Amniotic stem cell (primary cell): ENCODE results near the gene DLGAP4.

ENCODE experiments used
- DNase-seq: peaks from one replicate; lab custom pipeline; 2025; lab: John Stamatoyannopoulos, UW

Gene DLGAP4

DNA sequence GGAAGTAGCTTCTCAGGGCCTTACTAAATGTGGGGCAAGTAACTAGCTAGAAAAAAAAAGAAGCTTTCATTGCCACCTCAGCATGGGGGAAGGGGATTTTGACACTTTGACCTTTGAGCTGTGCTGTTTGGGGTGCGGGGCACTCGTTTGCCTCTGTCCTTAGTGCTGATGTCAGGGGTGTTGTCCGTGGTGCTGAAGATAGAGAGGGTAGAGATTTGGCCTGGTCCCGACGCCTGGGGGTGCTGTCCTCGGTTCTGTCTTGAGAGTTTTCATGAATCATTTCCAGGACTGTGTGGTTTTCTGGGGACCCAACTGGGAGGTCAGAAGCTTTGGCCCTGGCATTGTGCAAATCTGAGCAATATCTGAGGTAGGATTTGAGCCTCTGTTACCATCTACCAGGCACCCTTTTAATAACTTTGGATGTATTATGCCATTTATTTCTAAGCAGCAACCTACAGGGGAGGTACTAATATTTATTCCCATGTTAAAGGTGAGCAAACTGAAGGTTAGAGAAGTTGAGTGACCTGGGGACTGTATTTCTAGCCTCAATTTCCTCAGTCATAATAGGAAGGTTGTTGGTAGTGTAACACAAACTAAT lies 78.0 kb downstream of the DLGAP4 start:
- no peak for DNase-seq

DNA sequence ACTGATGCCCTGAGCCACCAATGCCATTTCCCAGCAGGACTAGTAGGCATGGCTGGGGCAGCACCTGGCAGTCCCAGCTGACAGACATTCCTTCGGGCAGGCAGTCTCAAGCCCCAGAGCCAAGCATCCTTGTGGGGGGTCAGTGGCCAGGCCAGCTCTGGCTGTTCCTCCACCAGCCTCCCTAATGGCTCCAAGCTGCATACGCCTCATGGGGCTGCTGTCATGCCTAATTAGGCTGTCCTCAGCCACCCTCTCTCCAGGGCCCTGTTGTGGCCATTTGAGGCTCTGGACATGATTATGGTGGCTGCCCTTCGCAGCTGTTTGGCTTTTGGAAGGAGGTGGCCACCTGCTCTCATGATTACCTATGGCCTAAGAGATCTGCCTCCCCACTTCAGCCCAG lies 79.4 kb downstream of the DLGAP4 start:
- no peak for DNase-seq

DNA sequence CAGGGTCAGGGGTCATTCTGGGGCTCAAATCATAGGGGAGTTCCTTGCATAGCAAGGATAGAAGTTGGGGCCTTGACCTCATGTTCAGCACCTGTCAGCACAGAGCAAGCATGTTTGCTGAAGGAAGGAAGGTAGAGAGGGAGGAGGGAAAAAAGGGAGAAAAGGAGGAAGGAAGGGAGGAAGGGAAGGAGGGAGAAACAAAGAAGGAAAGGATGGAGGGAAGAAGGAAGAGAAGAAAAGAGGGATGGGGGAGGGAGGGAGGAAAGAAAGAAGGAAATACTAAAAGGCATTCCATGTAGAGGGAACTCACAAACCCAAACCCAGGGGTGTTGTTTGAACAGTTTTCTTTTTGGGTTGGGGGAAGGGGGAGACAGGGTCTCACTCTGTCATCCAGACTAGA lies 80.1 kb downstream of the DLGAP4 start:
- no peak for DNase-seq

DNA sequence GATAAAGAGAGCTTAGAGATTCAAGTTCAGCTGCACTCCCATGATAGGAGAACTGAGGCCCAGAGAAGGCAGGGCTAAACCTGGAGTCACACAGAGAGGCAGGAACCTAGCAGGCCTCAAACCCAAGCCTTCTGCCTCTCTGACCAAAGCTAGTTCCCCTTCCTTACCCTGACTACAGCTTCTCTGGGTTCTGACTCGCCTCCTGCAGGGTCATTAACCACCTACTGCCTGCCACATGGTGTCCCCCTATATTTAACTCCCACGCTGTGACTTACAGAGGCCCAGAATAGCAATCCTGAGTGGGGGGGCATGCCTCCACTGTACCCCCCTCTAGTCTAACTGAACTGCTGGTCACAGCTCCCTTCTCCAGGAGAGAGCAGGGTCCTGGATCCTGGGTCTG lies 84.1 kb downstream of the DLGAP4 start:
- no peak for DNase-seq

DNA sequence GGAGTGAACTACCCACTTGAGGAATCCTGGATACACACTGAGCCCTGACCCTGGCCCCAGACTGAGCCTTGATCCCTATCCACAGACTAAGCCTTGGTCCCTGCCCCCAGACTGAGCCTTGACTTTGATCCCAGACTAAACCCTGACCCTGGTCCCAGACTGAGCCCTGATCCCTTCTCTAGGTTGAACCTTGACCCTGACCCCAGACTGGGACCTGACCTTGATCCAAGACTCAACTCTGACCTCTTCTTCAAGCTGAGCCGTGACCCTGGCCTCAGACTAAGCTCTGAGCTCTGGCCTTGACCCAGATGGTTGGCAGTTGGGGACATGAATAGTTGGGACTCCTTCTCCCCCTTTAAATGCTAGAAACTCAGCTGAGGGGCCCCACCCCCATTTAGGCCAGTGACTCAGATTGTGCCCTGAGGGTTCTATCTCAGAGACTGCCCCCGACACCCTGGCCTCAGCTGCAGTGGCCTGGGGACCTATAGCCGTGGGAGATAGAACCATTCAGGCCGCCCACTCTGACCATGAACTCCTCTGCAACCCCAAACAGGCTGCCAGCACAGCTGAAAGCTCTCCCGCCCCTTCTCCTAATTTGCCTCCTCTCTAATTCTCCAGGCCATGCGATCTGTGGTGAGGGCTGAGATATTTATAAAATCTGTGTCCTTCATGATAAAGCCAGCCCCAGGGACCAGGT lies 84.7 kb downstream of the DLGAP4 start:
- DNase-seq: no peak

DNA sequence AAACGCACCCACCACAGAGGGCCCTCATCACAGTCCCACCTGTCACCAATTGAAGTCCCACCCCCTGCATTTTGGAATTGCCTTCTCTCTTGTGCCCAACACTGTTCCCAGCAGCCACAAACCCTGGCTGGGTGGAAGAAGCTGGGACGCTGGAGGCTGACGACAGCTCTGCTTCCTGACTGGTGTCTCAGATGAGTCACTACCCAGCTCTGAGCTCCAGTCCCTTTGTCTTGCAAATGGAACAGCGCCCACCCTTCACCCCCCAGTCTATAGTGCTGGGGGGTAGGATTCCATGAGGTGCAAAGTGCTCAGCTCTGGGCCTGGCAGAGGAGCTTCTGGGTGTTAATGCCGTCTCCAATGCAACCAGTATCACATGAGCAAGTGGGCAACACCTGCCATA lies 85.3 kb downstream of the DLGAP4 start:
- DNase-seq: no peak

DNA sequence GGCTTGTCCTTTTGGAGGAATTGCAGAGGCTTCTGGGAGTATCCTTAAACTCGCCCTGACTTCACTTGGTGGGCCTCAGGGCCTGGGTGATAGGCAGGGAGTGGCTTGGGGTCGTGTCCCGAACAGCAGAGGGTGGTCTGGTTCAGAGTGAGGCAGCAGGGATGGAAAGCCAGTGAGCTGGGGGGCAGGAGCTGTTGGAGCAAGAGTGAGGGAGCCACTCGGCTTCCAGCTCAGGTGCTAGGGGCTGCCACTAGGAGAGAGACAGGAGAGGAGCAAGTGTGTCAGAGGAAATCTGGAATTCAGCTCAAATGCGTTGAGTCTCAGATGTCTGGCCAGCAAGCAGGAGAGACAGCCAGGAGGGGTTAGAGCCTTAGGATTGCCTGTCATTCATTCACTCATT lies 85.8 kb downstream of the DLGAP4 start:
- DNase-seq: no peak

DNA sequence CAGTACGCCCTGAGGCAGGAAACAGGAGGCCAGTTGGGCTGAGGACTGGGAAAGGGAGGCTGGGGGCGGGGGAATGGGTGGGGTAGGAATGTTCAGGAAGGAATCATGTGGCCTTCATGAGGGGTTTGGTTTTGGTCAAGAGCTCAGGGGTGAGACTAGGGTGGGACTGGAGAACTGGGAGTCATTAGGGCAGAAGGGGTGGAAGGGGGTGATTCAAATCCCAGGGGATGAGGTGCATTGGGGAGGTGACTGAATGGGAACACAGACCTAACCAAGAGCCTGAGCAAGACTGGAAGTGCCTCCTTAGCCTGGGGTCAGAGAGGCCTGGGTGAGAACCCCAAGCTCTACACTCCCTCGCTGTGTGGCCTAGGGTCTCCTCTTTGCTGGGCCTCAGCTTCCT lies 86.8 kb downstream of the DLGAP4 start:
- DNase-seq: no peak

DNA sequence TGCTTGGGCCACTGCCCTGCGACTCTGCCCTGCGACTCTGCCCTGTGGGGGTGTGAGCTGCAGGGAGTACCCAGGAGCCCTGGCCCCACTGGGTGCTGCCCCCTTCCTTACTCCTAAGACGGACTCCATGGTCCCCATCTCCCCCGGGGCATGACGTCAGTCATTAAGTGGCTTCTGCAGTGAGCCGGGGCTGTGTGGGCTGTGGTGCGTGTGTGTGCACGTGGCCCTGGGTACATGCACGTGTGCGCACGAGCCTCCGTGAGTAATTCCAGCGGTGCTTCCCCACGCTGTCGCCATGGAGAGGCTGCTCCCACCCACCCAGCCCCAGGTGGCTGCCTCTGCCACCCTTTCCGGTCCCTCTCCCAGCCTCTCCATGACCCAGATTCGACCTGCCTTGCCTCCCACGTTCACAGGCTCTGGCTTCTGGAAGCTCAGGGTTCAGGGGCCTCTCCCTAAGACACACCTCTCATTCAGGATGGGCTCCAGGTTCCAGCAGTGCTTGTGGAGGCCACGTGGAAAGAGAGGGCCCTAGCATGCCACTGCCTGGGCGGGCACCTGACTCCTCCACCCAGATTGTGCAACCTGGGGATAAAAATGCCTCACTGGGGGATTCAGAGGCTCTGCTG lies 88.3 kb downstream of the DLGAP4 start:
- no peak for DNase-seq

DNA sequence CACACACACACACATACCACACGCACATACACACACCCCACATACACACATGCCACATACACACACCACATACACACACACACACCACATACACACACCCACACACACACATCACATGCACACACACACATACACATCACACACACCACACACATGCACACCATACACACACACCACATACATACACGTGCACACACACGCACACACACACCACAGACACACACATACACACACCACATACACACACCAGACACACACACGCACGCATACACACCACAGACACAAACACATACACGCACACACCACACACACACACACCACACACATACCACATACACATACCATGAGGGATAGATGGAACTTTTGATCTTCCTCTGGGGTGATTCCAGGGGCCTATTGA lies 90.2 kb downstream of the DLGAP4 start:
- no peak for DNase-seq

DNA sequence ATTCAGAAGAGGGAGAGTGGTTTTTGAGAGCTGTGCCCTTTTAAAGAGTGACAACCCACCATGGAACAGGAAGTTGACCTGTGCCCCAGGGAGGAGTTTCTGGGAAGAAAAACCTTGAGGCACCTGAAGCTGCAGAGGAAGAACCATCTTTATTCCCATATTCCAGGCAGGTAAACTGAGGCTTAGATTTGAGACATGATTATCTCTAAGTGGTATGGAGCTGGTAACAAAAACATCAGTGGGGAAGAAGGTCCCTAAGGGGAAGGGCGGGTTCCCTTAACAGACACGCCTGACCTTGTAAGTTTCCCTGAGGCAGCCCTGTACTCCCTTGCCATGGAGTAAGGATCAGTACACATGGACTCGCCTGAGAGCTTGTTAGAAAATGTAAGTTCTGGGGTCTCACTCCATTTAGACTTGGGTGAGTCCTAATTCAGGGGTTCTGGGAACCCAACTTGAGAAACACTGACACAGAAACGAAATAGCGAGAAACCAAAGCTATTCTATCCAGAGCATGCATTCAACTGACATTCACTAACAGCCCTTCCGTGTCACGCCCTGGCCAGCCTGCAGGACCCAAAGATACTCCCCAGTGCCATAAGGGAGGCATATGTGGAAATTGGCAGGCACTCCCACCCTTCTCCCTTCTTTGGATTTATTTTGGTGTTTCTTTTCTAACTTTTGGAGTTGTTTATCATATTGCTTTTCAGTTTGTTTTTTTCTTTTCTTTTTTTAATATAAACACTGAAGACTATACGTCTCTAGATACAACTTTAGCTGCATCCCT lies 90.9 kb downstream of the DLGAP4 start:
- DNase-seq: no peak

DNA sequence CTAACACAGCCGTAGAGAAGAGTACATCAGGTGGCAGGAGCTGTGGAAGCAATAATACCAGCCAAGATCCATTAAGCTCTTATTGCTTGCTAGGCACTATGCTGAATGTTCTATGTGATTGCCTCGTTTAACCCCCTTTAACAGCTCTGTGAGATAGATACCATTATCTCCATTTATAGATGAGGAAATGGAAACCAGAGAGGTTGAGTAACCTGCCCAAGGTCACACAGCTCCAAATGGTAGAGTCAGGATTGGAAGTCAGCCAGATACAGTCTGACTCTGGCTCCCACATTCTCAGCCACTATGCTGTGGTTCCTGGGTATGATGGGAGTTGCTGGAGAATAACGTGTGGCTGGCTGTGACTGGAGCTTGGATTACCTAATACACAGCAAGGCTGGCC lies 92.4 kb downstream of the DLGAP4 start:
- no peak for DNase-seq

DNA sequence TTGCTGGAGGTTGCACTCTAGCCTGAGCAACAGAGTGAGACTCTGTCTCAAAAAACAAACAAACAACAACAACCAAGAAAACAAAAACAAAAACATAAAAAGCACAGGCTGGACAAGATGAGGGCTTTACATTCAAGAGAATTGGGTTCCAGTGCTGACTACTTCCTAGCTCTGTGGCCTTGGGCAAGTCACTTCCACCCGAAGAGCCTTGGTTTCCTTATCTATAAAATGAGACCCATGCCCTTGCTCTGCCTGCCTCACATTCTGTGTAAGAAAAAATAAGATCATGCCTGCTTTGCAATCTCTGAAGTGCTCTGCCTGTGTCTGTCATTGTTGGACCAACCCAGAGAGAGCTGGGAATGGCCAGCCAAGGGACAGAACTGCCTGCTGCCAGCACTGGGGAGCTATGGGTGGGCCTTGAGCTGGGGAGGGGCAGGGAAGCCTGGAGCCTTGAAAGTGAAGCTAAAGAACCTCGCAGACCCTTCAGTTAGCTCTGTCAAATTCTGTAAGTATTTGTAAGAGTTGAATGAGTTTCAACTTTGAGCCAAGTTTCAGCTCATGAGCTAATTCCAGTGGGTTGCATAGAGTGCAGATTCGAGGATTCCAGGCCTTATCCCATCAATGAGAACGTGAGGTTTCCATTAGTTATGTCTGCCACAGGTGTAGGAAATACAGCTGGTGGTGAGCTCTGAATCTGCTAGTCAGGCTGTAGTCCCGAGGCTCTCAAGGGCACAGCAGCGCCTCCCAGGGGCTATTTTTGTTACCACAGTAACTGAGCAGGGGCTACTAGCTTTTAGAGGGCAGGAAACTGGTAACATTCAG lies 93.2 kb downstream of the DLGAP4 start:
- DNase-seq: no peak

DNA sequence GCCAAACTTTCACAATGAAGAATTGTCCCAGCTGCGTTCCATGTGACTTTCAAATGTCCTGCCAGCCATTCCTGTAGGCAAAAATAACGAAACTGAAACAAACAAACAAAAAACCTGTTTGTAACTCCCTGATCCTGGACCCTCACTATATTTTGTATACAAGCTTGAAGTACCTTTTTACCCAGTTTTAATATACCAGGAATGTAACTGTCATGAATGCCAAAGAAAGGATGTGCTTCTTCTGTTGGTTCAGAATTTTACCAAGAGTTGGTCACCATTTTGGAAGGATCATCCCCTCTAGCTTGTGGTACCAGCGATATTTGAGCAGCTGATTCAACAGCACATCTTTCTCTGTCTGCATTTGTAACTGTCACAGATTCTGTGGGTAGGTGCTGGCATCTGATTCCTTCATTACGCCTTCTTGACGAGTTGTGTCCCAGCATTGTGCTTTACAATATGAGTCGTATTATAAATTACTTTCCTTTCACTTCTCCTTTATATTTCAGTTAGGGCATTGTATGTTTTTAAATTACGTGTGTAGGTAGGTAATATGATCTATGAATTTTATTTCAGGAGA lies 93.9 kb downstream of the DLGAP4 start:
- DNase-seq: no peak

DNA sequence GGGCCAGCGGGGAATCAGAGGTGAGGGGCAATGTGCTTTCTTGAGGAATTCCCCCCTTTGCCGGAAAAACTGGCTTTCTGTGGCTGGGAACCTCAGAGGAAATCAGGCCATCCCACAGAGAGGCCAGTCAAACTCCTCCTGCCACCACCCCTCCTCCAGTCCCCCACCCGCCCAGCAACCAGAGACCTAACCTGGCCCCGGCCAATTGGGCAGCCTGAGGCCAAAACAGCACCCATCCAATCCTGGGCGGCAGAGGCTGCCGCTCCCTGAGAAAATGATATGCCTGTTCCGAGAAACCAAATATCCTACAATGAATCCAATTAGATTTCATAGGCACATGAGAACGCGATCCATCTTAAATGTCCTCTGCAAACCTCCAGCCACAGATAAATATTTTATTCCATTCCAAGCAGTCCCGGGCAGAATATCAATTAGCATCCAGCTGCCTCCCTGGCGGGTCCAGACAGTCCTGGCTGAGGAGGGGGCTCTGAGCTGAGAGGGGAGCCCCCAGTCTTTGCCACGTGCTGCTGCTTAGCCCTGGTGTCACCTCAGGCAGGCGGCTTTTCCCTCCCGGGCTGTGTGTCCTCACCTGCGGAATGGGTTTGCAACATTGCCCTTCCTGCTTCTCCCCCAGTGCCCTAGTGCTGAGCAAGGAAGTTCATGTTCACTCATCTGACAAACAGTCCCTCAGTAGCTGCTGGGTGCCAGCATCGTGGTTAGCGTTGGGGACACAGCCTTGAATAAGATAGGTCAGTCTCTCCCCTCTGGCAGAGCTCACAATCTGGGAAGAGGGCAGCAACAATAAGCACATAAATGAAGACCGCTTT lies 95.0 kb downstream of the DLGAP4 start:
- DNase-seq: no peak

DNA sequence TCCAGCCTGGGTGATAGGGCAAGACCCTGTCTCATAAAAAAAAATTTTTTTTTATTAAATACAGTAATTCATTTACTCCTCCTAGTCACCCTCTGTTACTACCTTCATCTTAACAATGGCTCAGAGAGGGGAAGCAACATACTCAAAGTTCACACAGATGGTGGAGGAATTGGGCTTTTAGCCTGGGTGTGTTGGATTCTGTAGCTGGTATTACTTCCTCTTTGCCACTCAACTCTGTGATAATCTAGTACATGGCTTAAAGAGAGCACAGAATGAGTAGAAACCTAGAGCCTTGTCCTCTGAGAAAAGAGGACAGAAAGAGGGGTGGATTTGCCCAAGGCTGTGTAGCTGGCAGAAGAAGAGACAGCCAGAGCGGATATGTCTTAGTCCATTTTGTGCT lies 96.6 kb downstream of the DLGAP4 start:
- no peak for DNase-seq

DNA sequence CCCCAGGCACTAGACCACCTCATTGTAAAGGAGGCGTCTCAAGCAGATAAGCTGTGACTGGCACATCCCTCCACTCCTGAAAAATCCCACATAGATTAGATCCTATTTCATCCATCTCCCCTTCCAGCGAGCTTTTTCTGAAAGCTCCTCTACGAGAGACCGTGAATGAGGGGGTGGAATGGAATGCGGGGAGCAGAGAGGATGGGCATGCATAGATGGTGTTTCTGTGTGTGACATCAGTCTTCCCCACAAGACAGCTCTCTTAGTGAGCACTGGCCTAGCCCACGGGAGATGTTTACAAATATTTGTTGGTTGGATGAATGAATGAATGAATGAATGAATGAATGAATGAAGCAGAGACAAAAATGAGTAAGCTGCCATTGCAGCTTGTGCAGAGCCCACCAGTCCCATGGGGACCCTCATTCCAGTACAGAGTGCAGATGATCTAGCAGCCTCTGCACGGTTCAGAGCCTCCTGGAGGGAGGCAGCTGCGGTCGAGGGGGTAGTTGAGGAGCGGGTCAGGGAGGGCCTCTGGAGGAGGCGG lies 98.4 kb downstream of the DLGAP4 start:
- no peak for DNase-seq

DNA sequence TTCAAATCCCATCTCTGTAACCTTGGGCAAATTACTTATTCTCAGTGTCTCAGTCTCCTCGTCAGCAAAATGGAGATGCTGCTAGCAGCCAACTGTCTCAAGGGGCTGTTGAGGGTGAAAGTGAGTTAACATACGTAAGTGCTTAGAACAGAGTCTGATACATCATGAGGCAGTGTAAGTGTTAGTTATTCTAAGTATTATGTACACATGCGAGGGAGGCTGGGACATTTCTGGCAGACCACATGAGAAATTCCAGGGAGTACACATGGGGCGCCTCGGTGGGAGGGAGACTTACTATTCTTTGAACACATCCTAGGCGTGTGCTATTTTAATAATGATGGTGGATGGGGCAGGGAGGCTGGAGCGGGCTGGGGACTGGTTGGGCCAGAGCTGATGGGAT lies 99.1 kb downstream of the DLGAP4 start:
- no peak for DNase-seq

DNA sequence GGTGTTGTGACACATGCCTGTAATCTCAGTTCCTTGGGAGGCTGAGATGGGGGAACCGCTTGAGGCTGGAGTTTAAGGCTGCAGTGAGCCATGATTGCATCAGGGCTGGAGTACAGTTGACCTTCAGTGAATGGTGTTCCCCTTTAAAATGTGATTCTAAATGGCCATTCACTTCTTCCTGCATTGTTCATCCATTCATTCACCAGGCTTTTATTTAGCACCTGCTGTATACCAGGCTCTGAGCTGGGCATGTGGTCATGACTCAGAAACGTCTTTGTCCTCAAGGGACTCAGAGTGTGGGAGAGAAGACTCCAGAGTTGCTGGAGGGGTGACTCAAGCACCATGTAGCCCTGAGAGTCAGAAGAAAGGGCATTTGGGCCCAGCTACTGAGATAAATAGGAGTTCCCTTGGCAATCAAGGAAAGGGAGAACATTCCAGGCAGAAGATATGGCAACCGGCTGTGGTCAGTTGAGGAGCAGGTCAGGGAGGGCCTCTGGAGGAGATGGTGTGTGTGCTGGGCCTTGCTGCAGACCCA lies 101.1 kb downstream of the DLGAP4 start:
- no peak for DNase-seq

DNA sequence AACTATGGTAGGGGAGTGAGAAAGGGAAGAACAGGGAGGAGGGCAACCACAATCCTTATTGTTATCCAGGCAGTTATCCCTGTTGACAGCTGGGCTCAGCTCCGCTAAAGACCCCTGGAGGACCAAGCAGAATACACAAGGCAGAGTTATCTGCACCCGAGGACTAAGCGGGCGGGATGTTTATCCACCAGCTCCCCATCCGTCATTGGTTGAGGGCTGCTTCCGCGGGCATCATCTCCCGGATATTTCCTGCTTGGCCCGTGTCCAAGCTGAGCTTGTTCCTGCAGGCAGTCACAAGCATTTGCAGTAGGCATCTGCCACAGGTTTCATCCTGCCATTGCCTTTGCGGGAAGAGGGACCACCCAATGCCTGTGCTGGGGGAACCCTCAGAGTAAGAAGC lies 102.1 kb downstream of the DLGAP4 start:
- DNase-seq: no peak
